Measurements from ENCODE around the gene CDC42EP2.

Gene CDC42EP2, protein sequence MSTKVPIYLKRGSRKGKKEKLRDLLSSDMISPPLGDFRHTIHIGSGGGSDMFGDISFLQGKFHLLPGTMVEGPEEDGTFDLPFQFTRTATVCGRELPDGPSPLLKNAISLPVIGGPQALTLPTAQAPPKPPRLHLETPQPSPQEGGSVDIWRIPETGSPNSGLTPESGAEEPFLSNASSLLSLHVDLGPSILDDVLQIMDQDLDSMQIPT

DNA sequence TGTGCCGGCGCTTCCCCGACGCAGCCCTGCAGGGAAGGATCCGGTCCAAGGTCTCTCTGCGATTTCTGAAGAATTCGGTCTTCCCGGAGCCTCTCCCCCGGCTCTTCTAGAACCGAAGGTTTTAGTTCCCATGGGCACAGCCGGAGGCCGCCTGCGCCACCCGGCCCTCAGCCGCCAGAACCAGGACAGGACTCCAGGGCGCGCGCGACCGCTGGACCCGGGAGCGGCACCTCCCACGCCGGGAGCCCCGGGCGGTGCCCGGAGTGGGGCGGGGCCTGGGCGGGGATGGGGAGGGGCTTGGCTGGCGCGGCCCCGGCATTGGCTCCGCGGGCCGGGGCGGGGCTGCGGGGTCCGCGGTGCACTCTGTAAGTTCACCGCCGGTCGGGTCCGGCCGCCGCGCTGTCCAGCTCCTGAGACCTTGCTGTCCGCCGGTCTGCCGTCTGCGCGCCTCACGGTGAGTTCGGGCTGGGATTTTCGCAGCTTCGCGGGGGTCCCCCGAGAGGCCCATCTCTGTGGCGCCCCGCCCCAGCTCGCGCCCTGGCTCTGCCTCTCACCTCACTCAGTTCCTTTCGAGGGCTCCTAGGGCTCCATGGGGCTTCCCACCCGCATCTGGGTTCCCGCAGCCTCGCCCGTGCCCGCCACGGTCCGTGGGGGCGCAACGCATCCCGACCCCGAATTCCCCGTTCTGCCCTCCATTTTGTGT is at the start of gene CDC42EP2:
TSS of gene CDC42EP2 (plus strand) at position 366 of the 703 bp plus-strand sequence. CDS start 6,033 bp downstream, outside the sequence.
- TF ChIP-seq, protein P1, sequence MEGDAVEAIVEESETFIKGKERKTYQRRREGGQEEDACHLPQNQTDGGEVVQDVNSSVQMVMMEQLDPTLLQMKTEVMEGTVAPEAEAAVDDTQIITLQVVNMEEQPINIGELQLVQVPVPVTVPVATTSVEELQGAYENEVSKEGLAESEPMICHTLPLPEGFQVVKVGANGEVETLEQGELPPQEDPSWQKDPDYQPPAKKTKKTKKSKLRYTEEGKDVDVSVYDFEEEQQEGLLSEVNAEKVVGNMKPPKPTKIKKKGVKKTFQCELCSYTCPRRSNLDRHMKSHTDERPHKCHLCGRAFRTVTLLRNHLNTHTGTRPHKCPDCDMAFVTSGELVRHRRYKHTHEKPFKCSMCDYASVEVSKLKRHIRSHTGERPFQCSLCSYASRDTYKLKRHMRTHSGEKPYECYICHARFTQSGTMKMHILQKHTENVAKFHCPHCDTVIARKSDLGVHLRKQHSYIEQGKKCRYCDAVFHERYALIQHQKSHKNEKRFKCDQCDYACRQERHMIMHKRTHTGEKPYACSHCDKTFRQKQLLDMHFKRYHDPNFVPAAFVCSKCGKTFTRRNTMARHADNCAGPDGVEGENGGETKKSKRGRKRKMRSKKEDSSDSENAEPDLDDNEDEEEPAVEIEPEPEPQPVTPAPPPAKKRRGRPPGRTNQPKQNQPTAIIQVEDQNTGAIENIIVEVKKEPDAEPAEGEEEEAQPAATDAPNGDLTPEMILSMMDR (IDR thresholded peaks at IDR 0.05; ENCODE audit: insufficient read depth, low read length, poor library complexity, severe bottlenecking) = peak; percentile 1
- peak; percentile 80 for DNase-seq (ENCODE audit: extremely low read depth, insufficient read length)
- Histone ChIP-seq H3K36me3 (ENCODE audit: control insufficient read depth, insufficient read depth, low read length) (no peaks in the 10 kb centered on the region), H3K27me3 (replicated peaks; ENCODE audit: control insufficient read depth, insufficient read depth, low read length) (no peaks in the 10 kb centered on the region), H3K4me3 (replicated peaks; ENCODE audit: low read depth, low read length) (peak within 1 kb of the TSS; percentile 83)

DNA sequence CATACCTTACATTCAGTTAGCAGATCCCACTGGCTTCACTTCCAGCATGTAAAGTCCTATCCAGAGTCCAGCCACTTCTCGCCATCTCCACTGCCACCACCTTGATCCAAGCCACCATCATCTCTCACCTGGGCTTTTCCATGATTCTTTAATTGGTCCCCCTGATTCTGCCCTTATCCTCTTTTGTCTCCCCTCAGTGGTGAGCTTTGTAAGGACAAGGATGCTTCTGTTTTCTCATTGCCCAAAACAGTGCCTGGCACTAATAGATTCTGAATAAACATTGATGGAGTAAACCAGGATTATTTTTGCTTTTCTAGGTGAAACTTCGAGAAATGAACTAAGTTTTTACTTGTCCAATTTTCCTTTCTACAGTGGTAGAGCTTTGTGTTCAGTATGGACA is 48.5 kb upstream of the CDC42EP2 start:
- no peak overlapping the region for H3K4me3 ChIP-seq (replicated peaks; ENCODE audit: low read depth, low read length)
- H3K27me3 ChIP-seq (replicated peaks; ENCODE audit: control insufficient read depth, insufficient read depth, low read length) = no peaks in the 10 kb centered on the region
- no peak for DNase-seq (ENCODE audit: extremely low read depth, insufficient read length)
- peaks cover 6% of the 10 kb centered on the region for H3K36me3 ChIP-seq (ENCODE audit: control insufficient read depth, insufficient read depth, low read length)
- TF ChIP-seq, protein P1 (IDR thresholded peaks at IDR 0.05; ENCODE audit: insufficient read depth, low read length, poor library complexity, severe bottlenecking) = no peak

DNA sequence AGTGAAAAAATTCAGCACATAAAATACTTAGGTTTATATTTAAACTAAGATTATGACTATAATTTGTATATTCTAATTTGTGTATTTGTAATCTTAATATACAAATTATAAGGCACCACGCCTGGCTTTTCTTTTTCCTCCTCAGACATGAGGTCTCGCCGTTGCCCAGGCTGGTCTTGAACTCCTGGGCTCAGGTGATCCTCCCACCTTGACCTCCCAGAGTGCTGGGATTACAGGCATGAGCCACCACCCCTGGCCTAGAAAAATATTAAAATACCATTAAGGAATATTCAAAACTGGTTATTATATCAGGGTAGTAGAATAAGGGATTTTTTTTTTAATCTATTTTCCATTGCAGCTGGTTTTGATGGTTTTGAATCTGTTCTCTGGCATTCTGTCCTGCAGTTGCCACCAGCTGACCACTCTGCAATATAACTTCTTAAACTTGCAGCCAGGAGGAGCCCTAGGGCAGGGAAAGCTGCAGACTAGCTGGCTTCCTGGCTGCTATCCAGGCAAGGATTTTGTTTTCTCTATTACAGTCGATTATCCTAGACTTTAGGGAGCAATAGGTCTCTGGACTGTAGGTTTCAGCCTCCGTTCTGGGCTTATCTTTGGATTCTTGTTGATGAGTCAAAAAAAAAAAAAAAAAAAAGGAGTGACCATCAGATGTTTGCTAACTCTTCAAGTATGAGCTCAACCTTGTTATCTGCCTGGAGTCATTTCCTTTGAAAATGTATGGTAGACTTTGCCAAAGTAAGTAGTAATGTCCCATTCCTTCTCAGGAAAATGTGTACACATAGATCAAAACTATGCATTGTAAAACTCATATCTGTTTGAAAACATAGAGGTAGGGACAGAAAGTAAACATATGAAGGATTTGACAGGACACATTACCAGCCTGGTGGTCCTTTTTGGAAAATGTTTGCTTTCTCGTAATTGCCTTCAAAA is 39.7 kb upstream of the CDC42EP2 start:
- no peaks in the 10 kb centered on the region for H3K27me3 ChIP-seq (replicated peaks; ENCODE audit: control insufficient read depth, insufficient read depth, low read length)
- TF ChIP-seq, protein P1 (IDR thresholded peaks at IDR 0.05; ENCODE audit: insufficient read depth, low read length, poor library complexity, severe bottlenecking) = peak; percentile 65
- peaks cover 5% of the 10 kb centered on the region; the same call in 1 of the 2 replicates for H3K36me3 ChIP-seq (ENCODE audit: control insufficient read depth, insufficient read depth, low read length)
- no peak overlapping the region for H3K4me3 ChIP-seq (replicated peaks; ENCODE audit: low read depth, low read length)
- no peak for DNase-seq (ENCODE audit: extremely low read depth, insufficient read length)

DNA sequence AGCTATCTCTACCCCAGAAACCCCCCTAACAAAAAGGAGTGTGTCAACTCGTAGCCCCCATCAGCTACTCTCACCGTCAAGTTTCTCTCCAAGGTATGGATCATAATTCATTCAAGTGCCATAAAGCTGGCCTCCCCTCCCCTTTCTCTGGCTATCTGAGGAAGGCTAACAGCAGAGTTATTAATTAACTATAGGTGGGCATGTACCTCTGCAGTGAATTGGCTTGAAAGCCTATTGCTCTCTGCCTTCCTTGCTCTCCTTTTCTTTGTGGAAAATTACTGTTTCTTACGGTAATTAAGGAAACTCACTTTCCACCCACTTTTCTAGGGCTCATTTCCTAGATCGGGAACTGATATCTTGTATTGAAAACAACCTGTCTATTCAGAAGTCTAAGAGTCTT is 38.8 kb upstream of the CDC42EP2 start:
- H3K4me3 ChIP-seq (replicated peaks; ENCODE audit: low read depth, low read length) = no peak overlapping the region
- H3K27me3 ChIP-seq (replicated peaks; ENCODE audit: control insufficient read depth, insufficient read depth, low read length) = no peaks in the 10 kb centered on the region
- peaks cover 5% of the 10 kb centered on the region for H3K36me3 ChIP-seq (ENCODE audit: control insufficient read depth, insufficient read depth, low read length)
- no peak for DNase-seq (ENCODE audit: extremely low read depth, insufficient read length)
- TF ChIP-seq, protein P1 (IDR thresholded peaks at IDR 0.05; ENCODE audit: insufficient read depth, low read length, poor library complexity, severe bottlenecking) = no peak

DNA sequence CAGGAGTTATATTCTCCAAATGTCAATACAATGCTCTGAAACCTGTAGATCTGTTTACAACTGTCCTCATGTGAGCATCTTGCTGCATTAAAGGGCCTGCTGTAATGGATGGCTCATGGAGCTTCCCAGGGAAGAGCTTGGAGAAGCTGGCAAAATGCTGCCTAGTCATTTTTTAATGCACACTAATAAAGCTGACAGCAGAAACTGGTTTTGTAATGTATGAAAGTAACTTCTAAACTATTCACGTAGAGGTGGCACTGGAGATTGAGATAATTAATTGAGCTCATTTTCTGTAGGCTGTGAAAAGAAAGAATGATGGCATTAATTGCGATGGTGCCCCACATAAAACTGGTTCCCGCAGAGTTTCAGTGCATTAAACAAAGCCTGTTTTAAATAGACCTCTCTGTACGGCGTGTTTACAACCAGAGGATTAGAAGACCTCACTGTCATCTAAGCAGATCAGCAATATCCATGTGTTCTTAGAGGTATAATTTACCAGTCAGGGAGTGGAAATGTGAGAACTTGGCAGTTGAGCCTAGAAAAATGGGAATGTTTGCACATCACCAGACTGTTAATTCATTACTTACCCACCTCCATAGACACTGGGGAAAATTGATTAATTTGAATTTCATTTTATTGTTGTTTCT is 36.9 kb upstream of the CDC42EP2 start:
- Histone ChIP-seq H3K36me3 (ENCODE audit: control insufficient read depth, insufficient read depth, low read length) (peaks cover 18% of the 10 kb centered on the region), H3K27me3 (replicated peaks; ENCODE audit: control insufficient read depth, insufficient read depth, low read length) (no peaks in the 10 kb centered on the region), H3K4me3 (replicated peaks; ENCODE audit: low read depth, low read length) (no peak overlapping the region)
- TF ChIP-seq, protein P1 (IDR thresholded peaks at IDR 0.05; ENCODE audit: insufficient read depth, low read length, poor library complexity, severe bottlenecking) = no peak
- DNase-seq (ENCODE audit: extremely low read depth, insufficient read length) = no peak
